Measurements from ENCODE around the gene USP46.

The USP46 gene

GRCh38 chr4:52640808-52641565 lies 18.1 kb downstream of the USP46 start:
- no peak overlapping the region for H3K4me3 ChIP-seq (ENCODE audit: low read length)
- no peak for DNase-seq (ENCODE audit: low read depth)
- TF ChIP-seq, protein P1, sequence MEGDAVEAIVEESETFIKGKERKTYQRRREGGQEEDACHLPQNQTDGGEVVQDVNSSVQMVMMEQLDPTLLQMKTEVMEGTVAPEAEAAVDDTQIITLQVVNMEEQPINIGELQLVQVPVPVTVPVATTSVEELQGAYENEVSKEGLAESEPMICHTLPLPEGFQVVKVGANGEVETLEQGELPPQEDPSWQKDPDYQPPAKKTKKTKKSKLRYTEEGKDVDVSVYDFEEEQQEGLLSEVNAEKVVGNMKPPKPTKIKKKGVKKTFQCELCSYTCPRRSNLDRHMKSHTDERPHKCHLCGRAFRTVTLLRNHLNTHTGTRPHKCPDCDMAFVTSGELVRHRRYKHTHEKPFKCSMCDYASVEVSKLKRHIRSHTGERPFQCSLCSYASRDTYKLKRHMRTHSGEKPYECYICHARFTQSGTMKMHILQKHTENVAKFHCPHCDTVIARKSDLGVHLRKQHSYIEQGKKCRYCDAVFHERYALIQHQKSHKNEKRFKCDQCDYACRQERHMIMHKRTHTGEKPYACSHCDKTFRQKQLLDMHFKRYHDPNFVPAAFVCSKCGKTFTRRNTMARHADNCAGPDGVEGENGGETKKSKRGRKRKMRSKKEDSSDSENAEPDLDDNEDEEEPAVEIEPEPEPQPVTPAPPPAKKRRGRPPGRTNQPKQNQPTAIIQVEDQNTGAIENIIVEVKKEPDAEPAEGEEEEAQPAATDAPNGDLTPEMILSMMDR (conservative IDR thresholded peaks at IDR 0.05; ENCODE audit: low read depth, low read length) = no peak

- no peak overlapping the region for H3K4me3 ChIP-seq (ENCODE audit: low read length)
- no peak for DNase-seq (ENCODE audit: low read depth)
- TF ChIP-seq, protein P1 (conservative IDR thresholded peaks at IDR 0.05; ENCODE audit: low read depth, low read length) = no peak
Observed at GRCh38 chr4:52638717-52639116, 20.4 kb downstream of the USP46 start.

DNA sequence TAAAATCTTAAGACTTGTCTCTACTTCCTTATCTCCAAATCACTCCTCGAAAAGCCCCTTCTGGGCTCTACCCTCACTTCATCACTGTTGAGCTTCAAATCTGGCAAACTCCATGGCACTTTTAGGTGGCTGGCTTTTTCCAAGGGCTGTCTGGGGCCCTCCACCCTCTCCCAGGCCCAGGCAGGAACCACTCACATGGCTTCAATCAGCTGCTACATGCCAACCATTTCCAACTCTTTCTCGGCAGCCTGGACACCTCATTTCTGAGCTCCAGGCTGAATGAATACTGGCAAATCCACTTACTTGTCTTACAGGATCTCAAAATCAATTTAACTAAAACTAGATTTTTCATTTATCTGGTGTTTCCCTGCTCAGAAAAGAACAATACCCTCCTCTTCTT lies 22.0 kb downstream of the USP46 start:
- TF ChIP-seq, protein P1 (conservative IDR thresholded peaks at IDR 0.05; ENCODE audit: low read depth, low read length) = no peak
- no peak for DNase-seq (ENCODE audit: low read depth)
- H3K4me3 ChIP-seq (ENCODE audit: low read length) = no peak overlapping the region

GRCh38 chr4:52635560-52635959 lies 23.5 kb downstream of the USP46 start:
- DNase-seq (ENCODE audit: low read depth) = no peak
- TF ChIP-seq, protein P1 (conservative IDR thresholded peaks at IDR 0.05; ENCODE audit: low read depth, low read length) = no peak
- no peak overlapping the region for H3K4me3 ChIP-seq (ENCODE audit: low read length)

- DNase-seq (ENCODE audit: low read depth) = no peak
- H3K4me3 ChIP-seq (ENCODE audit: low read length) = no peak overlapping the region
- TF ChIP-seq, protein P1 (conservative IDR thresholded peaks at IDR 0.05; ENCODE audit: low read depth, low read length) = no peak
Observed at GRCh38 chr4:52635130-52635529, 24.0 kb downstream of the USP46 start.

DNA sequence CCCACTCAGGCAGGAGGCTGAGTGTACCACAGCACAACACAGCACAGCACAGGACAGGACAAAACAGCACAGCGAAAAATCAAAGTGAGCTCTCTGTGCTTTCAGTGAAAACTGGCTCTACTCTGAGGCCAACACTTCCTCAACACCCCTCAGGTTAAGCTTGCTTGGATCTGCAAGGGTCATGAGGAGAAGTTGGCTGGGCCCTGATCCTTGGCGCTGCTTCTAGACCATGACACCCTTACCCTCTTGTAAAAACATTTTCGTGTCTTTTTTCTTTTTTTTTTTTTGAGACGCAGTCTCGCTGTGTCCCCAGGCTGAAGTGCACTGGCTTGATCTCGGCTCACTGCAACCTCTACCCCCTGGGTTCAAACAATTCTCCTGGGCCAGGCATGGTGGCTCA lies 25.3 kb downstream of the USP46 start:
- TF ChIP-seq, protein P1 (conservative IDR thresholded peaks at IDR 0.05; ENCODE audit: low read depth, low read length) = no peak
- DNase-seq (ENCODE audit: low read depth) = no peak
- H3K4me3 ChIP-seq (ENCODE audit: low read length) = no peak overlapping the region

DNA sequence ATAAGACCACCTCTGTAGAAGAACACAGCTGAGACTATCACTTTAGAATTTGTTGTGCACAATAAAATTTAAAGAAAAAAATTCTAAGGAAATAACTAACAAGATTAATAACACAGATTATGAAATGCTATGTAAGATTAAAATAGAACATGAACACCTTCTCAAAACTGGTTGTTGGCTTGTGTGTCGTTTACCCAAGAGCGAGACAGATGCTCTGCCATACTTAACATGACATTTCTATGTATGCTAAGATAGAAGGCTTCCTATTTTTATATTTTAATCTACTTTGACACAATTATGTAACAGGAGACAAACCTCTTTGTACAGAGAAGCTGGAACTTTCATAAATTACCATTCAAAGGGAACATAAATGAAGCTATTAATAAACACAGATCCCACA lies 30.1 kb downstream of the USP46 start:
- H3K4me3 ChIP-seq (ENCODE audit: low read length) = no peak overlapping the region
- TF ChIP-seq, protein P1 (conservative IDR thresholded peaks at IDR 0.05; ENCODE audit: low read depth, low read length) = no peak
- DNase-seq (ENCODE audit: low read depth) = no peak
